ENCODE data around the gene BRINP3. TPM values are rescaled to one million over a fixed set of nuclear protein-coding genes. Genes with fewer than 3 reads are reported as not detected.

BRINP3 gene
- total and polyA plus RNA-seq, 4 experiments from 2014 or later = not detected

DNA sequence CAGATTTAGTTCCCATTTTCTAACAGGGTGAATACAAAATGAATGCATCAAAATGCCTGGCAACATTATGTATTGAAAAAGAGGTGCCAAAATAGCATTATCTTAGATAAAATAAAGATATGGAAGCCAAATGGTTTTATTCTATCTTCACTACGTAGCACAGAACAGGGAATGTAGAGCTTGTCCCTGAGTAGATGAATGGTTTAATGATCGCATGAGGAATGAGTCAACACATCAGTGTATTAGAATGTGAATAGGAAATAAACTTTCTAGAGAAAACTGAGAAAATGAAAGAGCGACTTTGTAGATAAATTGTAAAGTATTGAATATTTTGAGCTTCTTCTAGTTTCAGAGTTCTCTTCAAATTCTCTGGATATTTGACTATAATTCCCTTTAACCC is 74.3 kb downstream of the BRINP3 start:
- no peak for DNase-seq
- Histone ChIP-seq H3K4me3 (ENCODE audit: low read length in 2 of 2) (no peak overlapping the region), H3K9me3 (ENCODE audit: control insufficient read depth in 1 of 2, low read length in 2 of 2) (no peaks in the 10 kb centered on the region), H3K27ac (ENCODE audit: low read depth, low read length) (no peak overlapping the region), H3K4me1 (ENCODE audit: insufficient read depth, low read length) (no peaks in the 10 kb centered on the region), H3K27me3 (ENCODE audit: insufficient read depth, low read length) (no peaks in the 10 kb centered on the region), H3K36me3 (ENCODE audit: insufficient read depth, low read length) (no peaks in the 10 kb centered on the region)
- CTCF ChIA-PET (ENCODE audit: partially characterized antibody) = no interaction called here
- Mint-ChIP-seq H3K4me3 (no peak overlapping the region), H3K4me1 (no peaks in the 10 kb centered on the region), H3K27ac (no peak overlapping the region), H3K9me3 (peaks cover 0 to 15% (median 4%) of the 10 kb centered on the region in 8 donors), H3K27me3 (no peaks in the 10 kb centered on the region), H3K36me3 (no peaks in the 10 kb centered on the region)
- POLR2A ChIA-PET (ENCODE audit: partially characterized antibody) = no interaction called here
- intact Hi-C loops (cut with micrococcal nuclease) = no loop called here

DNA sequence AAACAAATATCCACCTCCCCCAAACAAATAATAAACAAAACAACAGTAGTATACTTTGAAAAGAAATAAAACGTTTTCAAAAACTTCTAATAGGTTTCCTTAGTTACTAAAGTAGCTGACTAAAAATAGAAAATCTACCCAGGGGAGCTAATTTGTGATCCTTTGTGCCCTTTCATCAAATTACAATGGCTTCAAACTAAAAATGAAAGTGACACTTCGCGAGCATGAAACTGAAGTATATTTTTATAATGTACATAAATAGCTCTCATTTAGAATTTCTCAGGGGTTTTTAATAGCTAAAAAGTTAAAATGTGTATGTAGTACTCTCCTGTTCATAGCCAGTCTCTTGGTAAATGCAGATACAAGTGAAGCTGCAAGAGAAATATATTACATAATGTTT is 78.4 kb downstream of the BRINP3 start:
- Mint-ChIP-seq H3K27me3 (no peaks in the 10 kb centered on the region), H3K27ac (no peak overlapping the region), H3K9me3 (peaks cover 0 to 17% (median 3%) of the 10 kb centered on the region in 8 donors), H3K36me3 (no peaks in the 10 kb centered on the region), H3K4me1 (no peaks in the 10 kb centered on the region), H3K4me3 (no peak overlapping the region)
- intact Hi-C loops (cut with micrococcal nuclease) = no loop called here
- CTCF ChIA-PET (ENCODE audit: partially characterized antibody) = no interaction called here
- H3K27ac ChIP-seq (ENCODE audit: low read depth, low read length) = no peak overlapping the region
- no peaks in the 10 kb centered on the region for H3K4me1 ChIP-seq (ENCODE audit: insufficient read depth, low read length)
- POLR2A ChIA-PET (ENCODE audit: partially characterized antibody) = no interaction called here
- H3K9me3 ChIP-seq (ENCODE audit: control insufficient read depth in 1 of 2, low read length in 2 of 2) = no peaks in the 10 kb centered on the region
- no peak for DNase-seq
- H3K4me3 ChIP-seq (ENCODE audit: low read length in 2 of 2) = no peak overlapping the region
- no peaks in the 10 kb centered on the region for H3K36me3 ChIP-seq (ENCODE audit: insufficient read depth, low read length)
- H3K27me3 ChIP-seq (ENCODE audit: insufficient read depth, low read length) = no peaks in the 10 kb centered on the region

DNA sequence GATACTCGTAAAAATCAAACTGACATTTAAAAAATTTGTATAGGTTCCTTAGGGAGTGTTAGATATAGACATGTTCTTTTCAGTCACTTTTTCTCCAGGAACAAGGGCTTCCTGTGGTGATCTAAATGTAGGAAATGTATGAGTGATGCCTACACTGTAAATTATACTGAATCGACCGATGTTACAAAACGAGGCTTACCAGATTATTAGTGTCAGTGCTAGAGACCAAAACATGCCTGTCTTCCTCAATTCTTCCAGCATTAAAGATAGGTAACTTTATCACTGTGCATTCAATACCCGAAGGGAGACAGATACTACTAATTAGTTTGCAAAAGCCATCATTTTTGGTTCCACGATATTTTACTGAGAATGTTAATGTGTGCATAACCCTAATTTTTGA is 86.1 kb downstream of the BRINP3 start:
- intact Hi-C loops (cut with micrococcal nuclease) = no loop called here

DNA sequence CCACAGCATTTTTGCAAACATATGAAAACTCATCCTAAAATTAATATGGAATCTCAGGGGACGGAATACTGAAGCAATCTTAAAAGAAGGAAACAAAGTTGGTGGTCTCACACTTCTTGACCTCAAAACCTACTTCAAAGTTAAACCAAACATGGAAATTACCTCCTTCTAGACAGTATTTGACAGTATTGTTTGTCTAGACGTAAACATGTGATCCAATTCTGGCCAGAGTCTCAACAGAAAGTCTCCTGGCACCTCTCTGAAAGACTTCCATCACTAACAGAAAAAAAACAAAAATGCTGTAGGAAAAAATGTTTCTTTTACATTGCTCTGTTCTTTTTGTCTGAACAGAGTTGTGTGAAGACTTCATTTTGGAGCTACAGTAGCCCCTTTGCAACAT is 99.7 kb downstream of the BRINP3 start:
- ChIA-PET CTCF (ENCODE audit: partially characterized antibody) (no interaction called here), POLR2A (ENCODE audit: partially characterized antibody) (no interaction called here)
- intact Hi-C loops (cut with micrococcal nuclease) = no loop called here
- Mint-ChIP-seq H3K36me3 (no peaks in the 10 kb centered on the region), H3K9me3 (peaks cover 2 to 24% (median 6%) of the 10 kb centered on the region in 8 donors), H3K27me3 (no peaks in the 10 kb centered on the region), H3K4me3 (no peak overlapping the region), H3K4me1 (no peaks in the 10 kb centered on the region), H3K27ac (no peak overlapping the region)
- H3K4me1 ChIP-seq (ENCODE audit: insufficient read depth, low read length) = no peaks in the 10 kb centered on the region
- H3K27ac ChIP-seq (ENCODE audit: low read depth, low read length) = no peak overlapping the region
- no peaks in the 10 kb centered on the region for H3K27me3 ChIP-seq (ENCODE audit: insufficient read depth, low read length)
- H3K36me3 ChIP-seq (ENCODE audit: insufficient read depth, low read length) = no peaks in the 10 kb centered on the region
- DNase-seq = no peak
- H3K9me3 ChIP-seq (ENCODE audit: control insufficient read depth in 1 of 2, low read length in 2 of 2) = no peaks in the 10 kb centered on the region
- H3K4me3 ChIP-seq (ENCODE audit: low read length in 2 of 2) = no peak overlapping the region

More for the DNA sequence above, 86.1 kb downstream of the BRINP3 start:
- no peaks in the 10 kb centered on the region for H3K36me3 ChIP-seq (ENCODE audit: insufficient read depth, low read length)
- H3K4me1 ChIP-seq (ENCODE audit: insufficient read depth, low read length) = no peaks in the 10 kb centered on the region
- no peak overlapping the region for H3K4me3 ChIP-seq (ENCODE audit: low read length in 2 of 2)
- no peaks in the 10 kb centered on the region for H3K4me1 Mint-ChIP-seq
- H3K27me3 Mint-ChIP-seq = no peaks in the 10 kb centered on the region
- H3K9me3 Mint-ChIP-seq = peaks cover 0 to 13% (median 6%) of the 10 kb centered on the region in 8 donors
- no peak overlapping the region for H3K27ac Mint-ChIP-seq
- no peak overlapping the region for H3K27ac ChIP-seq (ENCODE audit: low read depth, low read length)
- no peaks in the 10 kb centered on the region for H3K27me3 ChIP-seq (ENCODE audit: insufficient read depth, low read length)
- CTCF ChIA-PET (ENCODE audit: partially characterized antibody) = no interaction called here
- POLR2A ChIA-PET (ENCODE audit: partially characterized antibody) = no interaction called here
- DNase-seq = no peak
- H3K36me3 Mint-ChIP-seq = no peaks in the 10 kb centered on the region
- H3K9me3 ChIP-seq (ENCODE audit: control insufficient read depth in 1 of 2, low read length in 2 of 2) = no peaks in the 10 kb centered on the region
- H3K4me3 Mint-ChIP-seq = no peak overlapping the region

DNA sequence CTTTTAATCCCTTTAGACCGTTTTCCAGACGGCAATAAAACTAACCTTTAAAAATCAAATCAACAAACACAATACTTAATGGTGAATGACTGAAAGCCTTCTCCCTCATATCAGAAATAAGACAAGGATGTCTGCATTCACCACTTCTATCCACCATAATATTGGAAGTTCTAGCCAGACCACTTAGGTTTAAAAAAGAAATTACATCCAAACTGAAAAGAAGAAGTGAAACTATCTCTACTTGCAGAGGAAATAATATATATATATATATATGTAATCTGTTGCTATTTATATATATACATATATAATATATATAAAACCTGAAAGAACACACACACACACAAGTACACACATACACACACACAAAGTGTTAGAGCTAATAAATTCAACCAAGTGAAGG is 100.4 kb downstream of the BRINP3 start:
- no peaks in the 10 kb centered on the region for H3K27me3 ChIP-seq (ENCODE audit: insufficient read depth, low read length)
- no peak for DNase-seq
- intact Hi-C loops (cut with micrococcal nuclease) = no loop called here
- H3K4me3 ChIP-seq (ENCODE audit: low read length in 2 of 2) = no peak overlapping the region
- ChIA-PET POLR2A (ENCODE audit: partially characterized antibody) (no interaction called here), CTCF (ENCODE audit: partially characterized antibody) (no interaction called here)
- H3K27ac Mint-ChIP-seq = no peak overlapping the region
- H3K4me1 ChIP-seq (ENCODE audit: insufficient read depth, low read length) = no peaks in the 10 kb centered on the region
- H3K27me3 Mint-ChIP-seq = no peaks in the 10 kb centered on the region
- no peaks in the 10 kb centered on the region for H3K9me3 ChIP-seq (ENCODE audit: control insufficient read depth in 1 of 2, low read length in 2 of 2)
- H3K27ac ChIP-seq (ENCODE audit: low read depth, low read length) = no peak overlapping the region
- H3K9me3 Mint-ChIP-seq = peaks cover 0 to 21% (median 5%) of the 10 kb centered on the region in 8 donors
- no peaks in the 10 kb centered on the region for H3K36me3 ChIP-seq (ENCODE audit: insufficient read depth, low read length)
- H3K36me3 Mint-ChIP-seq = no peaks in the 10 kb centered on the region
- H3K4me1 Mint-ChIP-seq = no peaks in the 10 kb centered on the region
- no peak overlapping the region for H3K4me3 Mint-ChIP-seq

DNA sequence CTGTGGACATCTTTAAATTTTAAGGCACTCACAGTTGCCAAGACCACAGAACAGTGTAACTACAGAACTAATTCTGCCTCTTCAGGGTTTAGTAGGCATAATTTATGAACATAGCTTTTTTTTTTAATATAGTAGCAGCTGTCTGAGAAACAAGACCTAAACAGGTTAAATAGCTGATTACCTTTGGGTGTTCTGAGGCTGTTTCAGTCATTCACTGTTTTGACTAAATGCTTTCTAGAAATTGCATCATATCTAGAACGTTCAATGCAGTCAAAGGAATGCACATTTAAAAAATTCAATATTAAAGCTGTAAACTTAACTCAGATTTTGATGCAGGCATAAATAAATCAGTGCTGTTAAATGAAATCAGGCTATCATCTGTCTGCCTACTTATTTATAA is 101.6 kb downstream of the BRINP3 start:
- H3K4me1 Mint-ChIP-seq = no peaks in the 10 kb centered on the region
- Histone ChIP-seq H3K36me3 (ENCODE audit: insufficient read depth, low read length) (no peaks in the 10 kb centered on the region), H3K9me3 (ENCODE audit: control insufficient read depth in 1 of 2, low read length in 2 of 2) (no peaks in the 10 kb centered on the region), H3K27me3 (ENCODE audit: insufficient read depth, low read length) (no peaks in the 10 kb centered on the region), H3K4me3 (ENCODE audit: low read length in 2 of 2) (no peak overlapping the region), H3K27ac (ENCODE audit: low read depth, low read length) (no peak overlapping the region), H3K4me1 (ENCODE audit: insufficient read depth, low read length) (no peaks in the 10 kb centered on the region)
- ChIA-PET CTCF (ENCODE audit: partially characterized antibody) (no interaction called here), POLR2A (ENCODE audit: partially characterized antibody) (no interaction called here)
- no peaks in the 10 kb centered on the region for H3K36me3 Mint-ChIP-seq
- intact Hi-C loops (cut with micrococcal nuclease) = no loop called here
- H3K27me3 Mint-ChIP-seq = no peaks in the 10 kb centered on the region
- no peak overlapping the region for H3K4me3 Mint-ChIP-seq
- H3K9me3 Mint-ChIP-seq = peaks cover under 1 to 22% (median 8%) of the 10 kb centered on the region in 8 donors
- H3K27ac Mint-ChIP-seq = no peak overlapping the region
- no peak for DNase-seq

DNA sequence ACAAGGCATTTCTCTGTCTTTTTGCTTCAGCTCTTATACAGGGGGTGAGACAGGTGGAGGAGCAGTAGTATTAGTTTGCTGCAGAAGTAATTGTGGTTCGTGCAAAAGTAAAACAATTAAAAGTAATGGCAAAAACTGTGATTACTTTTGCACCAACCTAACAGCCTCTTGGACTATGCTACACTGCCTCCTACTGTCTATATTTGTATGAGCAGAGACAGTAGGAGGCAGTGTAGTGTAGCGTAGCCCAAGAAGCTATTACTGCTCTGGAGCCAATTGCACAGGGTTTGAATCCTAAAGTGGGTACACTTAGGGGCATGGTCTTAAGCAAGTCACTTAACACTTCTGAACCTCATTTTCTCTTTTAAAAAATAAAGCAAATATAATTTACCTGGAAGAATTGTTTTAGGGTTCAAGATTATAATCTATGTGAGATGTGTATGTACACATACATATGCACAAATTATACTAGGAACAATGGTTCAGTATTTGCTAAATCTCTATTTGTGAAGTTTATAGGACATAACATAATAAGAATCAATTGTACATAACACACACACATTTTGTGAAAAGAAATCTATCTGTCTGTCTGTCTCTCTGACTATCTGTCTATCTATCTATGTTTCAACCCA is 103.8 kb downstream of the BRINP3 start:
- intact Hi-C loops (cut with micrococcal nuclease) = no loop called here
- Histone ChIP-seq H3K9me3 (ENCODE audit: control insufficient read depth in 1 of 2, low read length in 2 of 2) (no peaks in the 10 kb centered on the region), H3K27ac (ENCODE audit: low read depth, low read length) (no peak overlapping the region), H3K4me1 (ENCODE audit: insufficient read depth, low read length) (no peaks in the 10 kb centered on the region), H3K27me3 (ENCODE audit: insufficient read depth, low read length) (no peaks in the 10 kb centered on the region), H3K36me3 (ENCODE audit: insufficient read depth, low read length) (no peaks in the 10 kb centered on the region), H3K4me3 (ENCODE audit: low read length in 2 of 2) (no peak overlapping the region)
- peaks cover 1 to 20% (median 5%) of the 10 kb centered on the region in 8 donors for H3K9me3 Mint-ChIP-seq
- ChIA-PET POLR2A (ENCODE audit: partially characterized antibody) (no interaction called here), CTCF (ENCODE audit: partially characterized antibody) (no interaction called here)
- DNase-seq = no peak
- no peaks in the 10 kb centered on the region for H3K4me1 Mint-ChIP-seq
- H3K36me3 Mint-ChIP-seq = no peaks in the 10 kb centered on the region
- no peaks in the 10 kb centered on the region for H3K27me3 Mint-ChIP-seq
- H3K4me3 Mint-ChIP-seq = no peak overlapping the region
- H3K27ac Mint-ChIP-seq = no peak overlapping the region

DNA sequence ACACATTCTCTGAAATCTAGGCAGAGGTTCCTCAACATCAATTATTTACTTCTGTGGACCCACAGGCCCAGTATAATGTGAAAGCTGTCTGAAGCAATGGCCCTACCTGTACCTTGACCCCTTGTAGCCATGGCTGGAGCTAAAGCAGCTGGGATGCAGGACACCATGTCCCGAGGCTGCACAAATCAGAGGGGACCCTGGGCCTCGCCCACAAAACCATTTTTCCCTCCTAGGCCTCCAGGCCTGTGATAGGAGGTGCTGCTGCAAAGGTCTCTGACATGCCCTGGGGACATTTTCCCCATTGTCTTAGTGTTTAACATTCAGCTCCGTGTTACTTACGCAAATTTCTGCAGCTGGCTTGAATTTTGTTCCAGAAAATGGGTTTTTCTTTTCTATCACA is 110.5 kb downstream of the BRINP3 start:
- CTCF ChIA-PET (ENCODE audit: partially characterized antibody) = no interaction called here
- Histone ChIP-seq H3K27ac (ENCODE audit: low read depth, low read length) (no peak overlapping the region), H3K4me3 (ENCODE audit: low read length in 2 of 2) (no peak overlapping the region), H3K4me1 (ENCODE audit: insufficient read depth, low read length) (no peaks in the 10 kb centered on the region), H3K27me3 (ENCODE audit: insufficient read depth, low read length) (no peaks in the 10 kb centered on the region), H3K9me3 (ENCODE audit: control insufficient read depth in 1 of 2, low read length in 2 of 2) (no peaks in the 10 kb centered on the region), H3K36me3 (ENCODE audit: insufficient read depth, low read length) (no peaks in the 10 kb centered on the region)
- intact Hi-C loops (cut with micrococcal nuclease) = no loop called here
- POLR2A ChIA-PET (ENCODE audit: partially characterized antibody) = no interaction called here
- H3K4me3 Mint-ChIP-seq = no peak overlapping the region
- no peak overlapping the region for H3K27ac Mint-ChIP-seq
- peaks cover 1 to 31% (median 16%) of the 10 kb centered on the region in 8 donors for H3K9me3 Mint-ChIP-seq
- no peaks in the 10 kb centered on the region for H3K27me3 Mint-ChIP-seq
- DNase-seq = no peak
- H3K36me3 Mint-ChIP-seq = no peaks in the 10 kb centered on the region
- H3K4me1 Mint-ChIP-seq = no peaks in the 10 kb centered on the region
